Astrocyte of the cerebellum (primary cell): ENCODE data around the gene PDZRN3.
A peak's percentile ranks its signal among the peaks of the same experiment; 100 is the strongest.

Experiments
- DNase-seq: peaks from one replicate; pipeline ENCODE4 v3.0.0-alpha.2; 2011; ENCODE audit warnings: low read depth
- H3K4me3 ChIP-seq: 2 replicates; pipeline ENCODE4 v1.5.1; 2011; ENCODE audit warnings: mild to moderate bottlenecking, low read depth, low read length, moderate library complexity
- in situ Hi-C: cut with HindIII; loops from 2 replicates; pipeline ENCODE4 v1.10.0; 2017; ENCODE audit warnings: low sequenced_read_pairs
- TF ChIP-seq, protein P1 (sequence below): IDR thresholded peaks from 2 replicates; pipeline ENCODE4 v1.5.1; 2012; ENCODE audit warnings: low read length, low read depth, moderate library complexity, mild to moderate bottlenecking; ENCODE audit errors: missing control alignments

PDZRN3 gene

DNA sequence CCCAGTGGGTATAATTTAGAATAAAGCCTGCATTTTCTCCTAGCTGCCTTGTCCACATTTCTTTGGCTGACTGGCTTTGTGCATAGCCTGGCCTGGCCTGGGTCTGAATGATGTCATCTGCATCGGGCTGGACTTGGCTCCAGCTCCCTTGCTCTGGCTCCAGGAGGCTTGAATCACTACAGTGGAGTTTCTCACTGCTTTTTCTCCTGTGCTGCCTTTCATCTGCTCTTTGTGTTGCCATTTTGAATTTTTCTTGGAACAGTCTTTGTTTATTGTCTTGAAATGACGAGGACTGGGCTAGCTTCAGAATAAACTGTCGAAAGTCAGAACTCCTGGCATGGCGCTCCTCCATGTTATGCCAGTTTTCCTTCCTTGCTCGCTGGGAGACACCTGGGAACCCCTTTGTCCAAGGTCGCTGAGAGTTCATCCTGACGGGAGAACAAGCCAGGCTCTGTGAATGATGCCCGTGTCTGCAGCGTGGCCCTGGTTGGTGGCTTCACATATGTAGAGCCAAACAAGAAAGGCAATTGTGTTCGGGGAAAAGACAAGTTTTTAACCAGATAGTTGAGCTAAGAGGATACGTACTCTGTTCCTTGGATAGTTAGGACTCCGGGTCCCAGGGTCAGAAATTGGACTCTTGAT lies 258.9 kb downstream of the PDZRN3 start:
- in situ Hi-C loops = no loop called here
- DNase-seq = peak; percentile 75
- TF ChIP-seq, protein P1, sequence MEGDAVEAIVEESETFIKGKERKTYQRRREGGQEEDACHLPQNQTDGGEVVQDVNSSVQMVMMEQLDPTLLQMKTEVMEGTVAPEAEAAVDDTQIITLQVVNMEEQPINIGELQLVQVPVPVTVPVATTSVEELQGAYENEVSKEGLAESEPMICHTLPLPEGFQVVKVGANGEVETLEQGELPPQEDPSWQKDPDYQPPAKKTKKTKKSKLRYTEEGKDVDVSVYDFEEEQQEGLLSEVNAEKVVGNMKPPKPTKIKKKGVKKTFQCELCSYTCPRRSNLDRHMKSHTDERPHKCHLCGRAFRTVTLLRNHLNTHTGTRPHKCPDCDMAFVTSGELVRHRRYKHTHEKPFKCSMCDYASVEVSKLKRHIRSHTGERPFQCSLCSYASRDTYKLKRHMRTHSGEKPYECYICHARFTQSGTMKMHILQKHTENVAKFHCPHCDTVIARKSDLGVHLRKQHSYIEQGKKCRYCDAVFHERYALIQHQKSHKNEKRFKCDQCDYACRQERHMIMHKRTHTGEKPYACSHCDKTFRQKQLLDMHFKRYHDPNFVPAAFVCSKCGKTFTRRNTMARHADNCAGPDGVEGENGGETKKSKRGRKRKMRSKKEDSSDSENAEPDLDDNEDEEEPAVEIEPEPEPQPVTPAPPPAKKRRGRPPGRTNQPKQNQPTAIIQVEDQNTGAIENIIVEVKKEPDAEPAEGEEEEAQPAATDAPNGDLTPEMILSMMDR = no peak
- no peak overlapping the region for H3K4me3 ChIP-seq

DNA sequence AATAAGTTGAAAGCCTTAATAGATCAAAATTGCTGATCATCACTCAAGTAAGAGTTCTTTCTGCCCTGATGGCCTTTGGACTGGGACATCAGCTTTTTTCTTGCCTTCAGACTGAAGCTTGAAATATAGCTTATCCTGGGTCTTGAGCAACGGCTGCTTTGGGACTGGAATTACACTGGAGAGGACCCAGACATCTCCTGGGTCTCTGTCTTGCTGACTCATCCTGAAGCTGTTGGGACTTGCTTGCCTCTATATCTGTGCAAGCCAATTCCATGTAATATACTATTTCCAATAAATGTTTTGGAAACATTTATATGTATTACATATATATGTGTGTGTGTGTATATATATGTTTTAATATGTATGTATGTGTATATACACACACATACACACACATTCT lies 260.2 kb downstream of the PDZRN3 start:
- in situ Hi-C loops = no loop called here
- no peak overlapping the region for H3K4me3 ChIP-seq
- DNase-seq = no peak
- TF ChIP-seq, protein P1 = no peak

DNA sequence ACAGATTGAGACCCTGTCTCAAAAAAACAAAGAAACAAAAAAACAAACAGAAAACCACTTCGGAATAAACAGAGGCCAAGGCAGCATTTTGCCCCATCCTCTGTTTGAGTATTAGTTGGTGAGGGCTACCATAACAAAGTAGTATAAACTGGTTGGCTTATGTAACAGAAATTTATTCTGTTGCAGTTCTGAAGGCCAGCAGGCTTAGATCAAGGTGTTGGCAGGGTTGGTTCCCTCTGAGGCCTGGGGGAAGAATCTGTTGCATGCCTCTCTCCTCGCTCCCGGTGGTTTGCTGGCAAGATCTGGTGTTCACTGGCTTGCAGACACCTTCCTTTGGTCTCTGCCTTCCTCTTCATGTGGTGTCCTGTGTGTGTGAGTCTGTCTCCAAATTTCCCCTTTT lies 261.6 kb downstream of the PDZRN3 start:
- no peak overlapping the region for H3K4me3 ChIP-seq
- TF ChIP-seq, protein P1 = no peak
- in situ Hi-C loops = no loop called here
- no peak for DNase-seq

DNA sequence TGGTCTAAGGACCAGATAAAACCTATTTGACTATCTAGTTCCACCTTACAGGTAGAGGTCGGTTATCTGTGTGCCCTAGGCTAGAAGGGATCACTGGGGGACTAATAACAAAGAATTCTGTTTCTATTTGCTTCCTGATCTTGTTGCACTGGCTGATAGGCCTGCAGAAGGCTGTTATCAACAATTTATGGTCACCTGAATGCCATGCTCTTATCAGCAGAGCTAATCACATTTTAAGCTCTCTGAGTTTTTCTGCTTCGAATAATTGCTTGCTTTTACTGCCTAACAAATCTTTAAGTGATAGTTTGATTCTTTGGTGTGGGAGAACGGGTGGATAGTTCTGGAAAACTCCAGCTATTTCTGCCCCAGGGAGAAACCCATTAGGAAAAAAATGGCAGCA lies 263.1 kb downstream of the PDZRN3 start:
- DNase-seq = no peak
- in situ Hi-C loops = no loop called here
- TF ChIP-seq, protein P1 = no peak
- no peak overlapping the region for H3K4me3 ChIP-seq

DNA sequence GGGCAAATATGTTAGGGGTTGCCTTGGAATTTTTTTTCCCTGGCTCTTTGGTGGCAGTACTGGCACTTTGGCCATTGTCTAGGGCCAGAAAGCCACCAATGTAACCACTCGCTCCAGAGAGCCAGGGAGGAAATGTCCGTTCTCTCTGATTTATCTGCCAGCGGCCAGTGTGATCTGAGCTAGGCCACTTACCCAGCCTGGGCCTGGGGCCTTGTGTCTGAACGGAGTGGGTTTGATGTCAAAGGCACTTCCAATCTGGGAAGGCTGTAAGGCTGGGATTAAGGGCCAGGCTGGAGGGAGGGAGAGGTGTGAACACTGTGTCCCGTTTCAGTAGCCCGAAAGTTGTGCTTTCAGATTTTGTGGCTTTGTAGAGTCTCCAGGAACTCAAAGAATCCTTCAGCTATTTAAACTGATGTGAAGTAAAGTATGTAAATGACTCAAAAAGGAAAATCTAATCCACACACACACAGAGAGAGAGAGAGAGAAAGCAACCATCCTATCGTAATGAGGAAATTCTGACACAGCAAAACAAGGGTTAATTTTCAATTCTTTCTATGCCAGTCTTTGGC lies 271.0 kb downstream of the PDZRN3 start:
- DNase-seq = no peak
- no peak overlapping the region for H3K4me3 ChIP-seq
- TF ChIP-seq, protein P1 = no peak
- in situ Hi-C loops = no loop called here

DNA sequence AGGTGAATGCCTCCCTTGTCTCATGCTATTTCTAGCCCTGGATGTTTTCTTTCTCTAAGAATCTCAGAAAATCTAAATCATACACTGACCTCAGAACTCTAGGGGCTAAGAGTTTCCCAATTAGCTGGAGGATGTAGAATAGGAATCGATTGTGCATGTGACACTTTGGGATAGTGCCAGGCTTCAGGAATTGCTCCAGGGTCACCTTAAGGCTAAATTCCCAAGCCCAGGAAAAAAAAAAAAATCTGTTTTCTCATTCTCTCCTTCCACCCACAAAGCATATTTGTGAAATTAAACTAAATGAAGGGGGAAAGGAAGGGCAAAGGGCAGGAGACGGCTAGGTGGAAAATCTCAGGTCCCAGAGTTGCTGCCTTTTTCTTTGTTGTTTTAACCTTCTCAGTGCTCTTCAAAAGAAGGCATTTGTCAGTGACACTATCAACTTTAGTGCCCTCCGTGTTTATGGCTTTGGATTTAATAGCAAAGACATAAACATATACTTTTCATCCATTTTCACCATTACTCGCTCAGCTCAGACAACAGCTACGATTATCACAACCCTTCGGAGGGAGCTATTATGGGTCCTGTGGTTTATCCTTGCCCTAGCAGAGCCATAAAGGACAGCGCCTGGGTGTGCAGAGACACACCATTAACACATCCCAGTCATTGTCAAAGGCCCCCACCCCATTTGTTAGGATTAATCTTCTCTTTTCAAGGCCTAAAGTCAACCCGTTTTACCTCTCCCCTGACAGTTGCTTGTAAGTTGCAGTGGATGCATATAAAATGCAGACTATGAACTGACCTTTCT lies 271.7 kb downstream of the PDZRN3 start:
- TF ChIP-seq, protein P1 = no peak
- no peak for DNase-seq
- in situ Hi-C loops = no loop called here
- no peak overlapping the region for H3K4me3 ChIP-seq
